NK-92 (cell line): ENCODE results near the gene MMAA.

Experiments
- DNase-seq: peaks from one replicate; lab custom pipeline; 2025; ENCODE audit not compliant: unreplicated experiment; lab: John Stamatoyannopoulos, UW

Gene MMAA

DNA sequence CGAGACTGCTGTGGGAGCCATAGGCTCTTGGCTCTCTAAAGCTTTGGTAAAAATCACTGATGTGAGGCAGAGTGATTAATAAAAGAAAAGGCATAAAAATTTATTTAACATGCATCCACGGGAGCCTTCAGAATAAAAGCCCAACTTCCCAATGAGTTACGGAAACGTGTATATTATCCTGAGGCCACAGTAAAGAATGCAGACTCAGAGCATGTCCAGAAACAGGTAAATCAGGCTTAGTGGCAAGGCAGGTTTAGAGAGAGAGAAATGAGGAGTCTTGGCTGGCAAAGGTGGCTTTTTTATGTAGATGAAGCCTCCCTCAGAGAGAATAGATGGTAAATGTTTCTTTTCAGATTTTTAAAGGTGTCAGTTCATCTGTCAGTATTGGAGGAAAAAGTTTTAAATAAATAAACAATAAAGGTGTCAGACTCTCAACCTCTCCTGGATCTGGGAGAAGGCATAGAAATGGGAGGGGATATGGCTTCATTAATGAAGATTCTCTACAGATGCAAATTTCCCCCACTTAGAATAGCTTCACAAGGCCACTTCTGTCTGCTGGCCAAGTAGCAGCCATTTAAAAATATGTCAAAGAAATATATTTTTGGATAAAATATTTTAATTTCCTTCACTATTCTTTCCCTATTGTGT is 84.8 kb downstream of the MMAA start:
- no peak for DNase-seq

DNA sequence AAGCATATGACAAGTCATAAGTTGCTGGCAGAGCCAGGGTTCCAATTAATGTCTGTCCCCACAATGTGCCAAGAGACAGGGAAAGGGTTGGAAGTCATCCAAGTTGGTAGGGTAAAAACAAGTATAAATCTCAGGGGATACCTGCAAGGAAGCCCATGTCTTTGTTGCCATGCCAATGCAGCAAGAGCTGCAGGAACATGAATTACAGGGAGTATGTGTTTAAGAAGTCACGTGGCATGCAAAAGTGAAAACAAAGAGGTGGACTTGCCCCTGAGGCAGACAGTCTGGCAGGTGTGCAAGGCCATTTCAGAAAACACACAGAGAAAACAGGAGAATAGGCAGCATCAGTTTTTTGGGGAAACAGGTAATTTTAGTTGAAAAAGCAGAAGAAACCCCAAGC is 90.2 kb downstream of the MMAA start:
- DNase-seq, result no peak
